Measurements from ENCODE around the gene PMF1.

GRCh38 chr1:156281281-156281680 is 68.5 kb downstream of the PMF1 start:
- no peak for TF ChIP-seq POLR2A (IDR thresholded peaks at IDR 0.05)
- no peak for TF ChIP-seq CTCF (IDR thresholded peaks at IDR 0.05)
- TF ChIP-seq POLR2AphosphoS5 (IDR thresholded peaks at IDR 0.05), result no peak

All from prostate gland (tissue), 2 donors.